SK-N-DZ (cell line): ENCODE measurements around the gene STC2.
A peak's percentile ranks its signal among the peaks of the same experiment; 100 is the strongest.
"Not testable (repeated sequence)": the region's sequence is repeated elsewhere in the genome, so short reads cannot be mapped to it uniquely, and the experiment has no call there.

ENCODE experiments used
- DNase-seq: peaks from one replicate; pipeline ENCODE4 v3.0.0-alpha.2; 2015; ENCODE audit warnings: low spot score

STC2 gene

DNA sequence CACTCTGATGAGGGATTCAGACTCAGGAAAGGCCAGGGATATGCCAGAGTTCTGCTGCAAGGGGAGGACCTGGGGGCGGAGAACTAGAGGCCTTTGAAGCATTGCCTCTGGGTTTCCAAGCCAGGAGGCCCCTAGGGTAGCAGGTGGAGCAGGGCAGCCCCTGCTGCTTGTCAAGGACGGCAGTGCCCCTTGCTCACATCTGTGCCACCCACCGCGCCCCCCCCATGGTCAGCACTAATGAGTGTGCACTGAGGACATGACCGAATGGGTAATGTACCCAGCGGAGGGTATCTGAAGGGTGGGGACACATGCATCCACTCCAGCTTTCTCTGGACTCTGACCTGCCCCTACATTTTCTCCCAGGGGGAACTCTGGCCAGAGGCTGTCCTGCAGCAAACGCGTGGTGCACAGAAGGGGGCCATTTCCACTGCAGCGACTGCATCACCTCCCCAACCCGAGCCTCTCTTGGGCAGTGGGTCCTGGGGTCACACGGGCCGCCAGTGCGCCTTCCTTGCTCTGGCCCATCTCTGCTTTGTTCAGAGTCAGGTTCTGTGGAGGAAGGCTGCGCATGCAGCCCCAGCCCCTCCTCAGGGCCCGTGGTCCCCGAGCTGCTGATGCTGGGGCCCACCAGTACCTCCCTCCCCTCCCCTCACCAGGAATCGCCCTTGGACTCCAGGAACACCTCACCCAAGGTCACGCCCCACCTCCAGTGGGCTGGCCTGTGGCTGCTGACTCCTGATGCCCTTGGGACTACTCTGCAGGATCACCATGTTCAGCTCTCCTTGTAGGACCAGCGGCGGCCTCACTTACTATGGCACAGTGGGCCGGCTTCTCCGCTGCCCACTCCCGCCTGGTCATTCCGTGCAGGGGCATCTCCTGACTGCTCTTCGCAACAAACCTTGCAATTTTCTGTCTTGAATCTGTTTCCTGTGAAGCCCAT is 31.2 kb downstream of the STC2 start:
- no peak for DNase-seq

DNA sequence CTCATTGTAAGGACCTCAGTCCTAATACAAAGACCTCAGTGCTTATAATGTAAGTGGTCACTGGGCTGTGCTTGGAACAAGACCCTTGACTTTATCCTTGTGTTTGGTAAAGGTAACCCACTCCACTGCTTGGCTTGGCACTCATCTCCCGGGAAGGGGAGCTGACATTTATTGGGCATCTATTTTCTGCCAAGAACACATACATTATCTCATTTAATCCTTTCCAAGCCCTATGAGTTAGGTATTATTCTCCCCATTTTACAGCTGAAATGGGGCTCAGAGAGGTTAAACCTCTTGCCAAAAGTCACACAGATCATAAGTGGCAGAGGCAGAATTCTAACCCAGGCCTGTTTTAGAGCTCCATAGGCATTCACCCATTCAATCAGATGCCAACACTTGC is 32.4 kb downstream of the STC2 start:
- DNase-seq, result no peak

GRCh38 chr5:173294673-173295320 is 33.4 kb downstream of the STC2 start:
- peak; percentile 51 for DNase-seq

GRCh38 chr5:173293817-173294672 is 34.2 kb downstream of the STC2 start:
- DNase-seq, result peak; percentile 76

GRCh38 chr5:173291722-173292658 is 36.2 kb downstream of the STC2 start:
- no peak for DNase-seq

- peak; percentile 26 for DNase-seq
These were observed 37.6 kb downstream of the STC2 start for GRCh38 chr5:173290477-173291131.

DNA sequence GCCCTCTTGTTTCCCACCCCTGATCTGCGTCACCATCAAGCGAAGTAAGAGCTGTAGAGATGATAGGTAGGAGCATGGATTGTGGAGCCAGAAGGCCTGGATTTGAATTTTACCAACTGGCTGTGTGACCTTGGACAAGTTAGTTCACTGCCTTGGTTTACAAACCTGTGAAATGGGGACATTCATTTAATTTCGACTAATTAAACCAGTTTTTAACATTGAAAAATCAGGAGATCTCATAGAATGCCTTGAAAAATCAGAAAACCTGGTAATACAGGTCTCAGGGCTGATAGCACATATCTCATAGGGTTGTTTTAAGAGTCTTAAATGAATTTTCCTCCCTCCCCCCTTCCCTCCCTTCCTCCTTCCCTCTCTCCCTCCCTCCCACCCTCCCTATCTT is 38.8 kb downstream of the STC2 start:
- no peak for DNase-seq

DNA sequence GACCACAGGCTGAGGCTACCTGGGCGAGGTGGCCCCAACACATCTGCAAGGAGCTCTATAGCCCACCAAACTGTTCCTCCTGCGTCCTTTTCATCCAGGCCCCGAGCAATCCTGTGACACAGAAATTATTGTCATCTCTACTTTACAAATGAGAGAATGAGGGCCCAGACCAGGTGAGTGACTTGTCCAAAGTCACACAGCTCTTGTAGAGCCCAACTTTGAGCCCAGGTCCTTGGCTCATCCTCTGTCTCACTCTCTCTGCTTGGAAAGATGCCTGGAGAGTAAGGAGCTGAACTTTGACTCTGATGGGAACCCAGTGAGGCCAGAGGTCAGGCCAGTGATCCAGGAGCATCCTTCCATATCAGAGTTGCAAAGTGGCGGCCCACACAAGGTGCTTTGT is 39.6 kb downstream of the STC2 start:
- no peak for DNase-seq

DNA sequence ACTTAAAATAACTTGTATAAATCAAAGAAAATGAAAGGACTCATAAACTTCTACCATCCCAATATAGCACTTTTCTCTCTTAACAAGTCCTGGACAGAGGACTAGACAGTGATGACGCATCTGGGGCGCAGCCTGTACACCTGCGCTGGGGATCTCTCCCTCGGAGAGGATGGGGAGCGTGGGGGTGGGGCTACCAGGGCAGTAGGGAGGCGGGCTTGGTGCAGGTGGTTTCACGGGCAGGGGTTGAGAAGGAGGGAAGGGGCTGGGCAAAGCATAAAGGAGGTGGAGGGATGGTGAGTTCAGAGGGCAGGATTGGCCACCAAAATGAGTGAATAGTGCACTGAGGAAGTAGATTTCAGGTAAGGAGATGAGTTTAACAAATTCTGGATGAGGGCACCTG is 41.1 kb downstream of the STC2 start:
- DNase-seq, result no peak

DNA sequence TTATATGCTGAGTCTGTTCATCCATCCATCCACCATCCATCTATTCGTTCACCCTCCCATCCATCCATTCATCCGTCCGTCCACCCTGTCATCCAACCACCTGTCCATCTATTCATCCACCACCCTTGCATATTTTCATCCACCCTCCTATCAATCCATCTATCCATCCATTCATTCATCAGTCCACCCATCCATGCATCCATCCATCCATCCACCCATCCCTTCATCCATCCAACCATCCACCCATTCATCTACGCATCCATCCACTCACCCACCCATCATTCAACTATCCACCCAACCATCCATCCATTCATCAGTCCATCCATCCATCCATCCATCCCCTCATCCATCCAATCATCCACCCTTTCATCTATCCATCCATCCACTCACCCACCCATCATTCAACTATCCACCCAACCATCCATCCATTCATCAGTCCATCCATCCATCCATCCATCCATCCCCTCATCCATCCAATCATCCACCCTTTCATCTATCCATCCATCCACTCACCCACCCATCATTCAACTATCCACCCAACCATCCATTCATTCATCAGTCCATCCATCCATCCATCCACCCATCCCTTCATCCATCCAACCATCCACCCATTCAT is 43.8 kb downstream of the STC2 start:
- DNase-seq, result not testable (repeated sequence)

DNA sequence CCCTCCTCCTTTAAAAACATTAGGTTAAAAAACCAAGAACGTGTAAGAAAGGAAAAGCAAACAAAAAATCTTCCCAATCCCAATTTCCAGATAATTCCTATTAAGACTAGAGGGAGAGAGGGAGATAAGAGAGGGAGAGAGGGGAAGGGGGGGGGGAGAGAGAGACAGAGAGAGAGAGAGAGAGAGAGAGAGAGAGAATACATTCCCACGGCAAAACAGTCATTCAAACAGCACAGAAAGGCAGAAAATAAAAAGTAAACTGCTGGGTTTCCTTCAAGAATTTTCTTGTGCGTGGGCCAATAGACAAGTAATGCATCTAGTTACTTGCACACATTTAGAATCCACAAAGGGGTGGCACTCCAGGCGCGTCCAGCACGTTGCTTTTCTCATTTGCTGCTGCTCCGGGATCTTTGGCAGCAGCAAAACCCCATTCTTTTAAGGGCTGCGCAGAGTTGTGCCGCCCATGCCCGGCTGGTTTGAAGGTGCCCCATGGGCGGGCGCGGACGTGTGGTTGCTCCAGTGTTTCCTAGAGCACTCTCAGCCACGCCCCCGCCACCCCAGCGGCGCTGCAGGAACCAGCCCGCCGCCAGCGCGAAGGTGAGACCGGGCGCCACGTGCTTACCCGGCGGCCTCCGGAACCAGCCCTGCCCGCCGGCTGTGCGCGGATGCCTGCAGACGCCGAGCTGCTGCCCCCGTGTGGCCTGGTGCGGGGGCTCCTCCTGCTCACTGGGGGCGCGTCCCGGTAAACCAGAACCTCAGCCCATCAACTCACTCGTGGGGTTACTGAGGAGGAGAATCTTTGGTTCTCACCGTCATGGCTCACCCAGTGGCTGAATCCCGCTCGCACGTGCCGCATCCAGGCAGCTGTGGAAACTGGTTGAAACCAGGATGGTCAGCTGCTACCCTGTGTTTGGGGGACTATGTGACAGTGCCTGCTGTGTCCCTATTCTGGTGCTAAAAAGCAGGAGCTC is 44.6 kb downstream of the STC2 start:
- peak; percentile 47 for DNase-seq

- no peak for DNase-seq
These were observed 45.3 kb downstream of the STC2 start for GRCh38 chr5:173282916-173283315.

DNA sequence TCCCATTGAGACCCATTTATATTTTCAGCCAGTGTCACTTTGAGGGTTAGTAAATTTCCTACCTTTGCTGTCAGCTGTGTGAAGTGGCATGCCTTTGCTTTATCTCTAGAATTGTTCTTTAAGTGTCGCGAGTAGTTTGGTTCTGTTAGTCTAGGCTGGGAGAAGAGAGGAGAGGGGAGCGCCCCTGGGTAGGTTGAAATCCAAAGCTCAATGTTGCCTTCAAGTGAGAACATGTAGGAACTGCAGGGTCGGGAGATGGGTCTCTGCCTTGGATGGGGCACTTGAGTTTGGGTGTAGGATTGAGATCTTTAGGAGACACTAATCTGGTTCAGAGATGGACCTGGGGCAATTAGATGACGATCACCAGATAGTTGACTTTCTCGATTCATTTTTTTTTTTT is 46.3 kb downstream of the STC2 start:
- DNase-seq, result no peak

DNA sequence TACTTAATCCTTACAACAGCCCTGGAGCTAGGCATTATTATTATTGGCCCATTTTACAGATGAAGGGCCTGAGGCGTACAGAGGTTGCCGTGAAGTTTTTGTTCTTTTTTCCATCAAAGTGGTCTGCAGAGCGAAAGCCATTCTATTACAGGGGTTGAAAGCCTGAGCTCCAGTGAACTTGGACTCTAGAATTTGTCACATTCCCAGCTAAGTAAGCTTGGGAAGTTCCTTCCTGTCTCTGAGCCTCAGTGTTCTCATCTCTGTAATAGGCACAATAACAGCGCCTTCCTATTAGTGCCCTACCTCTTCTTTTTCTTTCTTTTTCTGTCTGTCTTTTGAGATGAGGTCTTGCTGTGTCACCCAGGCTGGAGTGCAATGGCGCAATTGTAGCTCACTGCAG is 49.0 kb downstream of the STC2 start:
- no peak for DNase-seq

DNA sequence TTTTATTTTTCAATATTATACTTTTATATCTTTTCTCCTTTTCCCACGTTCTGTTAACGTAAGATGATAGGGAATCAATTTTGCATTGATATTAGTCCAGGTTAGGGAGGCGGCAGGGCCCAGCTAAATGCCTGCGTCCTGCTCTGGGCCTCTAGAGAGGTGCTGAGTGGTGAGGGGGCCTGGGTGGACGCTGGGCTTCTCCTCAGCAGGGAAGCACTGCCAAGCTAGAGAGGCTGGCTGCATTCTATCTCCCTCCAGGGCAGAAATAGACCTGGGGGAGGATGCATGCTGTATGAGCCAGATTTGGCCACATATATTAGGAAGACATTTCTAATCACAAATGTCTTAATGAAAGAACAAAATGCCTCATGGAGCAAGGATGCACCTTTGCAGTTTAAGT is 49.6 kb downstream of the STC2 start:
- no peak for DNase-seq

DNA sequence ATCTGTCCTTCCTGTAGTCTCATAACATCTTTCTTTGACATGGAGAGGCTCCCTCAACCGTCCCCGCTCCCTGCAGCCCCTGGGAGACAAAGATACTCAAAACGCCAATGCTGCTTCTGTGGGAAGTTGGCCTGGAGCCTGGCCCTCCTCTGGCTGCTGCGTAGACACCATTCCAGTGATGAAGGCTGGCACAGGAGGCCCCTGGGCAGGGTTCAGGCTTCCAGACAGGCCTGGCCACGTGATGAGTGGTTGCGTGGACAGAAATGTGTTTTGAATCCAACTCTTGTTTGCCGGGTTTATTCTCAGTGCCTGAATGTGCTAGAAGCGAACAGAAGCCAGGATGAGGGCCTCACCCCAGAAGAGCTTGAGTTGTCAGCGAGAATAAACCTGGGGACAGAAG is 50.0 kb downstream of the STC2 start:
- no peak for DNase-seq

DNA sequence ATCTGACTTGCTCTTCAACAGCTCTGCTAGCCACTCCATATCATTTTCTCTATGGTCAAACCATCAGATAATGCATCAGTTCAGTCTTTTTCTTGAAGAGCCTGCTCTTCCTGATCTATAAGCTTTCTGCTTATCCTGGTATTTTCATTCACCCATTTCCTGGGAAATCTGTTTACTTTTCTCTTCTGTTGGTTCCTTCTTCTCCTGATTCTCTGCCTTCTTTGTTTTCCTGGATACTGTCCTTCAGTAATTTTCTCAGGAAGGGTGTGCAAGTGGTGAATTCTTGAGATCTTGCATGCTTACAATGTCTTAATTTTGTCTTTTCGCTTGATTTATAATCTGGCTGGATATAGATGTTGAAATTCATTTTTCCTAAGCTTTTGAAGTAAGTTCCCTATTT is 53.4 kb downstream of the STC2 start:
- DNase-seq, result no peak

DNA sequence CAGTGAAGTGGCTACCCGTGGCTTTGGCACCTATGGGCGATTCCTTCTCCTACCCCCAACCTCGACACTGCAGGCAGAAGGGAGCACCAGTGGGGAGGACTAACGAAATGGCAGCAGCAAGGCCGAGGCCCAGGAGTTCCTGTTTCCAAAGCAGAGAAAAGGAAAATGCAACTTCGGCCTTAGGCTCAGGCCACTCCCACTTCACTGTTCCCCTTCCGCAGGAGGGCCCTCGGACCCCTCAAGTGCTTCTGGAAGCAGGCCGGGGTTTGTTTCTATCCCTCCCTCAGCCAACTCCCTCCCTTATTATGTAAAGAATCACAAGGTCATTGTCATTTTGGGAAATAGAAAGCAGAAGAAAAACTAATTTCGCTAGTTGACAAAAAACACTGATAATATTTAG is 56.8 kb downstream of the STC2 start:
- no peak for DNase-seq
